ENCODE data around the gene PDE4D.

DNA sequence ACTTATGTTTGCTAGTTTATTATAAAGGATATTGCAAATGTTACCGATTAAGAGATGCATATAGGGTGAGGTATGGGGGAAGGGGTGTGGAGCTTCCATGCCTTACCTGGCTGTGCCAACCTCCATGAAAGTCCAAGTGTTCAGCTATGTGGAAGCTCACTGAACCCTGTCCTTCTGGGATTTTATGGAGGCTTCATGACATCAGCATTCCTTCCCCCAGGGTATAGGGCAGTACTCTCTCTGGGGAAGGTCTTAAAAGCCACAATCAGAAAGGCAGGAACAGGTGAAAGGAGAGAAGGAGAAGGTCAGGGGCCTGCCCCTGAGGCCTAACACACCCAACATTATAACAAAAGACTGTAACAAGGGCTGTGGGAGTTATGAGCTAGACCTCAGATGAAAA is 592.6 kb downstream of the PDE4D start:
- TF ChIP-seq, protein P1, sequence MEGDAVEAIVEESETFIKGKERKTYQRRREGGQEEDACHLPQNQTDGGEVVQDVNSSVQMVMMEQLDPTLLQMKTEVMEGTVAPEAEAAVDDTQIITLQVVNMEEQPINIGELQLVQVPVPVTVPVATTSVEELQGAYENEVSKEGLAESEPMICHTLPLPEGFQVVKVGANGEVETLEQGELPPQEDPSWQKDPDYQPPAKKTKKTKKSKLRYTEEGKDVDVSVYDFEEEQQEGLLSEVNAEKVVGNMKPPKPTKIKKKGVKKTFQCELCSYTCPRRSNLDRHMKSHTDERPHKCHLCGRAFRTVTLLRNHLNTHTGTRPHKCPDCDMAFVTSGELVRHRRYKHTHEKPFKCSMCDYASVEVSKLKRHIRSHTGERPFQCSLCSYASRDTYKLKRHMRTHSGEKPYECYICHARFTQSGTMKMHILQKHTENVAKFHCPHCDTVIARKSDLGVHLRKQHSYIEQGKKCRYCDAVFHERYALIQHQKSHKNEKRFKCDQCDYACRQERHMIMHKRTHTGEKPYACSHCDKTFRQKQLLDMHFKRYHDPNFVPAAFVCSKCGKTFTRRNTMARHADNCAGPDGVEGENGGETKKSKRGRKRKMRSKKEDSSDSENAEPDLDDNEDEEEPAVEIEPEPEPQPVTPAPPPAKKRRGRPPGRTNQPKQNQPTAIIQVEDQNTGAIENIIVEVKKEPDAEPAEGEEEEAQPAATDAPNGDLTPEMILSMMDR (conservative IDR thresholded peaks at IDR 0.05; ENCODE audit: low read depth, low read length) = no peak
- TF ChIP-seq EZH2 (IDR thresholded peaks at IDR 0.05; ENCODE audit: low read length, unreplicated experiment) = no peak
- TF ChIP-seq EZH2phosphoT487 (IDR thresholded peaks at IDR 0.05; ENCODE audit: borderline replicate concordance, low read length) = no peak
